IMR-90 (cell line): Measurements from ENCODE around the gene LNX1. TPM values are rescaled to one million over a fixed set of nuclear protein-coding genes. Genes with fewer than 3 reads are reported as not detected.

Experiments used
- ATAC-seq: fragments of 200-7000 bp; cut with Tn5 transposase; 2 replicates; pipeline ENCODE4 v1.9.1; 2020; ENCODE audit warnings: low read depth, mild to moderate bottlenecking, moderate library complexity
- BruUV-seq: library from RNA; stranded (reverse); fragments of 400-500 nt; replicated peaks from 2 replicates; lab custom pipeline; 2021; lab: Mats Ljungman, UMichigan
- CTCF ChIA-PET: fragments of 300-600 bp; formaldehyde crosslinking; extraction: SDS; loops from one replicate; lab custom pipeline; 2021; ENCODE audit warnings: antibody characterized with exemption; lab: Yijun Ruan, JAX
- POLR2A ChIA-PET: fragments of 300-600 bp; sonication (Branson Sonifier 250); formaldehyde crosslinking; loops from one replicate; lab custom pipeline; 2022; ENCODE audit warnings: antibody characterized with exemption; ENCODE audit not compliant: unreplicated experiment; lab: Charles Lee
- DNase-seq: peaks from one replicate; pipeline ENCODE4 v3.0.0; 2013
- H2AFZ ChIP-seq: replicated peaks from 2 replicates; pipeline ENCODE3; 2013; ENCODE audit warnings: low read length, mild to moderate bottlenecking; ENCODE audit not compliant: poor library complexity
- H2AK5ac ChIP-seq: 2 replicates; pipeline ENCODE4 v1.6.1; 2013; ENCODE audit warnings: low read depth, low read length, inconsistent platforms
- H2AK9ac ChIP-seq: replicated peaks from 2 replicates; pipeline ENCODE3; 2013; ENCODE audit warnings: mild to moderate bottlenecking, low read depth, low read length, moderate library complexity; ENCODE audit not compliant: poor library complexity
- H2BK120ac ChIP-seq: 2 replicates; pipeline ENCODE4 v1.6.1; 2013; ENCODE audit warnings: low read depth, low read length, inconsistent platforms
- H2BK15ac ChIP-seq: 3 replicates; pipeline ENCODE4 v1.6.1; 2013; ENCODE audit warnings: low read depth, low read length, inconsistent platforms
- H2BK20ac ChIP-seq: 2 replicates; pipeline ENCODE4 v1.6.1; 2013; ENCODE audit warnings: low read depth, mild to moderate bottlenecking, inconsistent platforms, low read length, moderate library complexity
- H2BK5ac ChIP-seq: 2 replicates; pipeline ENCODE4 v1.6.1; 2013; ENCODE audit warnings: mild to moderate bottlenecking, low read depth, low read length, inconsistent platforms; ENCODE audit not compliant: poor library complexity, severe bottlenecking
- H3K14ac ChIP-seq: replicated peaks from 2 replicates; pipeline ENCODE4 v1.6.1; 2013; ENCODE audit warnings: low read depth, low read length, inconsistent platforms
- H3K18ac ChIP-seq: 2 replicates; pipeline ENCODE4 v1.6.1; 2013; ENCODE audit warnings: low read depth, low read length, control low read depth
- H3K23ac ChIP-seq: 2 replicates; pipeline ENCODE4 v1.6.1; 2013; ENCODE audit warnings: low read depth, low read length, inconsistent platforms
- H3K27ac ChIP-seq: 2 replicates; pipeline ENCODE4 v1.5.1; 2013; ENCODE audit warnings: mild to moderate bottlenecking, control low read depth, low read length; ENCODE audit not compliant: insufficient read depth
- H3K27me3 ChIP-seq: 2 replicates; pipeline ENCODE4 v1.6.1; 2013; ENCODE audit warnings: low read length; ENCODE audit not compliant: control insufficient read depth, insufficient read depth
- H3K36me3 ChIP-seq: 2 replicates; pipeline ENCODE4 v1.6.1; 2013; ENCODE audit warnings: low read length, mixed read lengths; ENCODE audit not compliant: control insufficient read depth, insufficient read depth
- H3K4ac ChIP-seq: 2 replicates; pipeline ENCODE4 v1.6.1; 2013; ENCODE audit warnings: low read depth, low read length, inconsistent platforms
- H3K4me1 ChIP-seq: 2 replicates; pipeline ENCODE4 v1.6.1; 2013; ENCODE audit warnings: low read length, mixed read lengths; ENCODE audit not compliant: control insufficient read depth, insufficient read depth
- H3K4me2 ChIP-seq: 2 replicates; pipeline ENCODE4 v1.6.1; 2013; ENCODE audit warnings: low read depth, mild to moderate bottlenecking, control low read depth, low read length, moderate library complexity
- H3K4me3 ChIP-seq: 2 replicates; pipeline ENCODE4 v1.5.1; 2013; ENCODE audit warnings: low read depth, mild to moderate bottlenecking, control low read depth, low read length, moderate library complexity; ENCODE audit not compliant: insufficient read depth
- H3K56ac ChIP-seq: 2 replicates; pipeline ENCODE4 v1.6.1; 2013; ENCODE audit warnings: low read length, inconsistent platforms; ENCODE audit not compliant: insufficient read depth; ENCODE audit errors: extremely low read depth
- H3K79me1 ChIP-seq, 2 experiments: 2 replicates each; pipeline ENCODE4 v1.6.1; 2013; ENCODE audit warnings: low read length in 2 of 2, inconsistent platforms in 1 of 2, low read depth in 1 of 2
- H3K9ac ChIP-seq: 2 replicates; pipeline ENCODE4 v1.6.1; 2013; ENCODE audit warnings: low read depth, low read length, control low read depth
- H3K9me1 ChIP-seq: 2 replicates; pipeline ENCODE4 v1.6.1; 2013; ENCODE audit warnings: low read length, inconsistent platforms; ENCODE audit not compliant: insufficient read depth
- H3K9me3 ChIP-seq: 2 replicates; pipeline ENCODE4 v1.6.1; 2013; ENCODE audit warnings: low read length; ENCODE audit not compliant: control insufficient read depth, insufficient read depth
- H4K20me1 ChIP-seq: 2 replicates; pipeline ENCODE4 v1.6.1; 2013; ENCODE audit warnings: low read length, inconsistent platforms; ENCODE audit not compliant: insufficient read depth
- H4K5ac ChIP-seq: 2 replicates; pipeline ENCODE4 v1.6.1; 2013; ENCODE audit warnings: mild to moderate bottlenecking, low read depth, low read length, control low read depth
- H4K8ac ChIP-seq, 2 experiments: 2 replicates each; pipeline ENCODE4 v1.6.1; 2013; ENCODE audit warnings: low read depth in 2 of 2, low read length in 2 of 2, control low read depth in 1 of 2, inconsistent platforms in 1 of 2
- H4K91ac ChIP-seq: 2 replicates; pipeline ENCODE4 v1.6.1; 2013; ENCODE audit warnings: low read depth, low read length, inconsistent platforms; ENCODE audit not compliant: insufficient read depth
- BHLHE40 ChIP-seq: fragments of 150-350 bp; IDR thresholded peaks from 2 replicates; pipeline ENCODE4 v1.6.1; 2016; ENCODE audit warnings: mild to moderate bottlenecking, low read depth, low read length
- FOS ChIP-seq: fragments of 150-350 bp; IDR thresholded peaks from 2 replicates; pipeline ENCODE4 v1.6.1; 2016; ENCODE audit warnings: low read depth, low read length
- MAFK ChIP-seq: IDR thresholded peaks from 2 replicates; pipeline ENCODE4 v1.6.1; 2012; ENCODE audit warnings: low read depth, low read length, improper control_type of control experiment
- MAZ ChIP-seq: IDR thresholded peaks from 2 replicates; pipeline ENCODE4 v1.6.1; 2012; ENCODE audit warnings: low read depth, mild to moderate bottlenecking, low read length, improper control_type of control experiment, moderate library complexity, borderline replicate concordance
- RAD21 ChIP-seq: IDR thresholded peaks from 2 replicates; pipeline ENCODE4 v1.6.1; 2012; ENCODE audit warnings: low read length, improper control_type of control experiment
- SMC3 ChIP-seq: fragments of 150-350 bp; IDR thresholded peaks from 2 replicates; pipeline ENCODE4 v1.6.1; 2016; ENCODE audit warnings: low read depth, mild to moderate bottlenecking, antibody characterized with exemption, low read length, moderate library complexity
- WGBS, 2 experiments: methylation state at CpG; one replicate each; pipeline versions ENCODE4 v1.1.5 to v1.1.7; 2013; ENCODE audit warnings: missing lambda C conversion rate in 2 of 2; ENCODE audit not compliant: insufficient read length in 1 of 2; ENCODE audit errors: extremely low coverage in 2 of 2; 5-methylcytosine and 5-hydroxymethylcytosine counted together
- dilution Hi-C: fragments of 300-500 bp; cut with HindIII; formaldehyde crosslinking; loops from one replicate; pipeline ENCODE4 v1.14.3; 2018; ENCODE audit warnings: low sequenced_read_pairs; ENCODE audit not compliant: unreplicated experiment
- in situ Hi-C: fragments of 300-500 bp; cut with MboI; formaldehyde crosslinking; loops from 3 replicates; pipeline ENCODE4 v1.14.3; 2019; ENCODE audit warnings: low sequenced_read_pairs, inconsistent platforms, mixed read lengths
- intact Hi-C: fragments of 100-400 bp; cut with micrococcal nuclease; formaldehyde crosslinking; loops from 2 replicates; pipeline ENCODE4 v1.10.0; 2022
- polyA plus RNA-seq, 3 experiments: library from polyadenylated mRNA; depleted of rRNA; stranded (reverse); fragments of >200 nt; gene quantifications; 2 replicates each; pipeline ENCODE4 v1.2.3, GENCODE V29; 2012; ENCODE audit warnings: low replicate concordance in 1 of 3
- total RNA-seq: library from RNA; depleted of rRNA; stranded (reverse); fragments of >200 nt; gene quantifications from 2 replicates; pipeline ENCODE4 v1.2.3, GENCODE V29; 2012
- TF ChIP-seq, protein P1 (sequence below): fragments of 150-350 bp; IDR thresholded peaks from 2 replicates; pipeline ENCODE4 v1.6.1; 2017; ENCODE audit warnings: mild to moderate bottlenecking, antibody characterized with exemption, low read length, low read depth
- TF ChIP-seq, protein P2 (sequence below): conservative IDR thresholded peaks from 2 replicates; pipeline ENCODE4 v1.5.1; 2012; ENCODE audit warnings: mild to moderate bottlenecking, low read depth, low read length, improper control_type of control experiment

The LNX1 gene
- total and polyA plus RNA-seq, 2 of the 4 experiments (the other 2 are of a cell fraction) = 0.15 to 0.36 TPM

DNA sequence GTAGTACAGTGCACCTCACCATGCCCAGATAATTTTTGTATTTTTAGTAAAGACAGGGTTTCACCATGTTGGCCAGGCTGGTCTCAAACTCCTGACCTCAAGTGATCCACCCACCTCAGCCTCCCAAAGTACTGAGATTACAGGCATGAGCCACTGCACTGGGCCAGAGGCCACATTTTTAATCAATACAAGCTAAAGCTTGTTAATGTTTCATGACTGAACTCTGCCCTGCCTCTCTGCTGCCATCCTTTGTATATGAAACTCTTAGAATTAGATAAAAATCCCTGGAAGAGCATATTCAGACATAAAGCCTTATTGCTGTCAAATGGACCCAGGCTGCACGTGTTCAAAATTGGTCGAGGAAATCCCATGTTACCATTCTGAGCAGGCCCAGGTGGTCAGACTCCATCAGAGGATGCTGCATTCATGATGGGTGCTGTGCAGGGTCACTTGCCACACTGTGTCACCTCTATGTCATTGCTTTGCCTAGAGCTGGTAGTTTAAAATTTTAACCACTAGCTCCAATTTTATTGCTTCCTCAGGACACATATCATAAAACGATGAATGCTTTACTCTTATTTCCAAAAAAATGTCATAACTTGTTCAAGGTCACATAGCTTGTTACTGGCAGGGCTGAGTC is 45.2 kb downstream of the LNX1 start:
- H2BK20ac ChIP-seq = 0 out of 2 replicates have a peak overlapping the region, but pooled peaks have one; percentile 26
- no CpG with 5 or more reads among the region's 3 CpGs for WGBS, 2 experiments
- peak overlapping the region; percentile 2; the same call in 1 of the 2 replicates for H4K91ac ChIP-seq
- TF ChIP-seq, protein P1, sequence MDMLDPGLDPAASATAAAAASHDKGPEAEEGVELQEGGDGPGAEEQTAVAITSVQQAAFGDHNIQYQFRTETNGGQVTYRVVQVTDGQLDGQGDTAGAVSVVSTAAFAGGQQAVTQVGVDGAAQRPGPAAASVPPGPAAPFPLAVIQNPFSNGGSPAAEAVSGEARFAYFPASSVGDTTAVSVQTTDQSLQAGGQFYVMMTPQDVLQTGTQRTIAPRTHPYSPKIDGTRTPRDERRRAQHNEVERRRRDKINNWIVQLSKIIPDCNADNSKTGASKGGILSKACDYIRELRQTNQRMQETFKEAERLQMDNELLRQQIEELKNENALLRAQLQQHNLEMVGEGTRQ = no peak
- TF ChIP-seq FOS (no peak), RAD21 (no peak), MAZ (no peak), MAFK (no peak), SMC3 (no peak), BHLHE40 (no peak)
- TF ChIP-seq, protein P2, sequence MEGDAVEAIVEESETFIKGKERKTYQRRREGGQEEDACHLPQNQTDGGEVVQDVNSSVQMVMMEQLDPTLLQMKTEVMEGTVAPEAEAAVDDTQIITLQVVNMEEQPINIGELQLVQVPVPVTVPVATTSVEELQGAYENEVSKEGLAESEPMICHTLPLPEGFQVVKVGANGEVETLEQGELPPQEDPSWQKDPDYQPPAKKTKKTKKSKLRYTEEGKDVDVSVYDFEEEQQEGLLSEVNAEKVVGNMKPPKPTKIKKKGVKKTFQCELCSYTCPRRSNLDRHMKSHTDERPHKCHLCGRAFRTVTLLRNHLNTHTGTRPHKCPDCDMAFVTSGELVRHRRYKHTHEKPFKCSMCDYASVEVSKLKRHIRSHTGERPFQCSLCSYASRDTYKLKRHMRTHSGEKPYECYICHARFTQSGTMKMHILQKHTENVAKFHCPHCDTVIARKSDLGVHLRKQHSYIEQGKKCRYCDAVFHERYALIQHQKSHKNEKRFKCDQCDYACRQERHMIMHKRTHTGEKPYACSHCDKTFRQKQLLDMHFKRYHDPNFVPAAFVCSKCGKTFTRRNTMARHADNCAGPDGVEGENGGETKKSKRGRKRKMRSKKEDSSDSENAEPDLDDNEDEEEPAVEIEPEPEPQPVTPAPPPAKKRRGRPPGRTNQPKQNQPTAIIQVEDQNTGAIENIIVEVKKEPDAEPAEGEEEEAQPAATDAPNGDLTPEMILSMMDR = no peak
- no peak overlapping the region for H3K14ac ChIP-seq
- no peak overlapping the region for H3K18ac ChIP-seq
- H3K9me1 ChIP-seq = peaks cover 9% of the 10 kb centered on the region
- no peak overlapping the region for H4K5ac ChIP-seq
- H3K4ac ChIP-seq = no peak overlapping the region; the same call in 1 of the 2 replicates
- no peak overlapping the region for H3K4me3 ChIP-seq
- no peaks in the 10 kb centered on the region for H3K9me3 ChIP-seq
- no TSS peak for BruUV-seq
- ATAC-seq (peak; percentile 18; the same call in 1 of the 2 replicates), DNase-seq (no peak)
- H3K27me3 ChIP-seq = no peaks in the 10 kb centered on the region
- H2AK9ac ChIP-seq = no peak overlapping the region
- H3K4me2 ChIP-seq = no peak overlapping the region
- H3K4me1 ChIP-seq = peaks cover 11% of the 10 kb centered on the region
- intact Hi-C loops (no loop called here), in situ Hi-C loops (no loop called here), dilution Hi-C loops (no loop called here)
- no peak overlapping the region for H2AK5ac ChIP-seq
- CTCF ChIA-PET = interaction anchor here (1.6 kb wide), 1 partner anchor 11 kb away, joined by 4 read pairs; no protein-coding TSS in a partner anchor
- 0 out of 3 replicates have a peak overlapping the region, but pooled peaks have one; percentile 20 for H2BK15ac ChIP-seq
- H3K23ac ChIP-seq = no peak overlapping the region
- no peak overlapping the region for H2BK120ac ChIP-seq
- no peak overlapping the region for H4K8ac ChIP-seq
- no peak overlapping the region for H2AFZ ChIP-seq
- no peaks in the 10 kb centered on the region for H4K20me1 ChIP-seq
- no peaks in the 10 kb centered on the region for H3K79me1 ChIP-seq
- H3K36me3 ChIP-seq = no peaks in the 10 kb centered on the region
- no peak overlapping the region for H3K27ac ChIP-seq
- POLR2A ChIA-PET = no interaction called here
- H2BK5ac ChIP-seq = no peak overlapping the region
- H3K9ac ChIP-seq = no peak overlapping the region
- H3K56ac ChIP-seq = no peak overlapping the region
